PC-3 (cell line): ENCODE measurements around the gene SRGAP2C. TPM values are rescaled to one million over a fixed set of nuclear protein-coding genes. Genes with fewer than 3 reads are reported as not detected.
"Not testable (repeated sequence)": the region's sequence is repeated elsewhere in the genome, so short reads cannot be mapped to it uniquely, and the experiment has no call there.

Experiments used
- ATAC-seq: fragments of 200-7000 bp; cut with Tn5 transposase; 2 replicates; pipeline ENCODE4 v1.9.1; 2020; ENCODE audit warnings: mild to moderate bottlenecking, moderate library complexity
- BruUV-seq: library from RNA; stranded (reverse); fragments of 400-500 nt; replicated peaks from 2 replicates; lab custom pipeline; 2021; lab: Mats Ljungman, UMichigan
- CTCF ChIA-PET: fragments of 300-600 bp; sonication (Branson Sonifier 250); formaldehyde crosslinking; loops from one replicate; lab custom pipeline; 2022; ENCODE audit warnings: antibody characterized with exemption; lab: Charles Lee
- POLR2A ChIA-PET: fragments of 300-600 bp; sonication (Branson Sonifier 250); formaldehyde crosslinking; loops from one replicate; lab custom pipeline; 2022; ENCODE audit warnings: antibody characterized with exemption; ENCODE audit not compliant: unreplicated experiment; lab: Charles Lee
- DNase-seq: peaks from one replicate; pipeline ENCODE4 v3.0.0-alpha.2; 2015
- H2AFZ ChIP-seq: fragments of 300-600 bp; sonication (generic); 2 replicates; pipeline ENCODE4 v1.6.0; 2016; ENCODE audit warnings: antibody characterized with exemption, low read length
- H3F3A ChIP-seq: fragments of 300-600 bp; sonication (generic); one replicate; pipeline ENCODE4 v1.6.0; 2017; ENCODE audit warnings: antibody characterized with exemption, low read length, control low read depth, mild to moderate bottlenecking; ENCODE audit not compliant: unreplicated experiment
- H3K27ac ChIP-seq: fragments of 300-600 bp; sonication (generic); 2 replicates; pipeline ENCODE4 v1.5.1; 2016; ENCODE audit warnings: mild to moderate bottlenecking, low read length
- H3K27me3 ChIP-seq: fragments of 300-600 bp; sonication (generic); 2 replicates; pipeline ENCODE4 v1.6.1; 2016; ENCODE audit warnings: low read length, mixed read lengths
- H3K36me3 ChIP-seq: fragments of 300-600 bp; sonication (generic); 2 replicates; pipeline ENCODE4 v1.6.1; 2016; ENCODE audit warnings: low read depth, mixed run types, low read length, mixed read lengths
- H3K4me1 ChIP-seq: fragments of 300-600 bp; sonication (generic); 2 replicates; pipeline ENCODE4 v1.5.1; 2016; ENCODE audit warnings: low read length; ENCODE audit not compliant: insufficient read depth
- H3K4me2 ChIP-seq: fragments of 300-600 bp; sonication (generic); 2 replicates; pipeline ENCODE4 v1.6.0; 2016; ENCODE audit warnings: low read length
- H3K4me3 ChIP-seq: fragments of 300-600 bp; sonication (generic); 2 replicates; pipeline ENCODE4 v1.5.1; 2016; ENCODE audit warnings: mild to moderate bottlenecking, low read length, mixed read lengths
- H3K79me2 ChIP-seq: fragments of 300-600 bp; sonication (generic); 2 replicates; pipeline ENCODE4 v1.6.1; 2017; ENCODE audit warnings: low read length, mixed read lengths
- H3K9ac ChIP-seq: fragments of 300-600 bp; sonication (generic); 2 replicates; pipeline ENCODE4 v1.6.0; 2016; ENCODE audit warnings: mild to moderate bottlenecking, low read length
- H3K9me2 ChIP-seq: fragments of 300-600 bp; sonication (generic); replicated peaks from 2 replicates; pipeline ENCODE4 v1.6.1; 2016; ENCODE audit warnings: mixed run types, low read length, mixed read lengths
- H3K9me3 ChIP-seq: fragments of 300-600 bp; sonication (generic); 2 replicates; pipeline ENCODE4 v1.6.1; 2016; ENCODE audit warnings: low read length, mixed read lengths
- H4K20me1 ChIP-seq: fragments of 300-600 bp; sonication (generic); 2 replicates; pipeline ENCODE4 v1.6.1; 2016; ENCODE audit warnings: low read length, mixed read lengths
- CTCF ChIP-seq: fragments of 300-600 bp; sonication (generic); conservative IDR thresholded peaks from 2 replicates; pipeline ENCODE4 v1.5.1; 2017; ENCODE audit warnings: antibody characterized with exemption, low read depth, mild to moderate bottlenecking, low read length
- EZH2 ChIP-seq: fragments of 300-600 bp; sonication (generic); IDR thresholded peaks from one replicate; pipeline ENCODE4 v1.6.1; 2017; ENCODE audit warnings: antibody characterized with exemption, mild to moderate bottlenecking, low read length; ENCODE audit not compliant: unreplicated experiment
- EZH2phosphoT487 ChIP-seq: fragments of 300-600 bp; sonication (generic); IDR thresholded peaks from 2 replicates; pipeline ENCODE4 v1.6.1; 2018; ENCODE audit warnings: mild to moderate bottlenecking, antibody characterized with exemption, low read length, borderline replicate concordance
- intact Hi-C: fragments of 100-400 bp; cut with micrococcal nuclease; formaldehyde crosslinking; loops from 2 replicates; pipeline ENCODE4 v1.9.0; 2023
- total RNA-seq: library from RNA; depleted of rRNA; stranded (reverse); fragments of >200 nt; gene quantifications from 2 replicates; pipeline ENCODE4 v1.2.3, GENCODE V29; 2014; rRNA removed

The SRGAP2C gene
- total RNA-seq, 1 experiment from 2014 or later, result 7.6 TPM

GRCh38 chr1:121433517-121433916 is 248.7 kb downstream of the SRGAP2C start:
- H3K36me3 ChIP-seq, POLR2A ChIA-PET, intact Hi-C loops: not testable (repeated sequence)

GRCh38 chr1:121438862-121439261 is 254.1 kb downstream of the SRGAP2C start:
- ATAC-seq, H4K20me1 ChIP-seq, H3F3A ChIP-seq, H3K4me3 ChIP-seq, POLR2A ChIA-PET, CTCF ChIA-PET, H3K9me3 ChIP-seq, H3K9ac ChIP-seq, H3K27ac ChIP-seq, H3K27me3 ChIP-seq, intact Hi-C loops, BruUV-seq, H2AFZ ChIP-seq, H3K4me2 ChIP-seq, H3K9me2 ChIP-seq, H3K79me2 ChIP-seq, DNase-seq, H3K36me3 ChIP-seq: not testable (repeated sequence)
- peaks cover 15% of the 10 kb centered on the region for H3K4me1 ChIP-seq

More at GRCh38 chr1:121433517-121433916, 248.7 kb downstream of the SRGAP2C start:
- H3K27ac ChIP-seq, H3K9ac ChIP-seq, H3K9me2 ChIP-seq, H4K20me1 ChIP-seq, ATAC-seq, DNase-seq, H3K9me3 ChIP-seq, H3K27me3 ChIP-seq, H2AFZ ChIP-seq, H3K4me2 ChIP-seq, H3F3A ChIP-seq, H3K79me2 ChIP-seq, CTCF ChIA-PET, BruUV-seq, H3K4me3 ChIP-seq, H3K4me1 ChIP-seq: not testable (repeated sequence)

DNA sequence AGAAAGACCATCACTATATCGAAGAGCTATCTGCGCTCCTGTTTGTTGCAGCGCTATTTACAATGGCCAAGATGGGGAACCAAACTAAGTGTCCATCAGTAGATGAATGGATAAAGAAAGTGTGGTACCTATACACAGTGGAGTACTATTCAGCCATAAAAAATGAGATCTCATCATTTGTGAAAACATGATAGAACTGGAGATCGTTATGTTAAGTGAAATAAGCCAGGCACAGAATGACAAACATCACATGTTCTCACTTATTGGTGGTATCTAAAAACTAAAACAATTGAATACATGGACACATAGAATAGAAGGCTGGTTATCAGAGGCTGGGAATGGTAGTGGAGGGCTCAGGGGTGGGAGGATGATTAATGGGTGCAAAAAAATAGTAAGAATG is 256.2 kb downstream of the SRGAP2C start:
- no peaks in the 10 kb centered on the region for H3K9me3 ChIP-seq
- no peak overlapping the region for H3K27ac ChIP-seq
- H3K36me3 ChIP-seq, result no peaks in the 10 kb centered on the region
- BruUV-seq, result no TSS peak
- ATAC-seq (no peak), DNase-seq (no peak)
- no peak overlapping the region for H2AFZ ChIP-seq
- H3K9me2 ChIP-seq, result no peaks in the 10 kb centered on the region
- intact Hi-C loops, result no loop called here
- H3K9ac ChIP-seq, result no peak overlapping the region
- POLR2A ChIA-PET, result no interaction called here
- TF ChIP-seq CTCF (no peak), EZH2 (no peak), EZH2phosphoT487 (no peak)
- CTCF ChIA-PET, result no interaction called here
- no peaks in the 10 kb centered on the region for H4K20me1 ChIP-seq
- no peaks in the 10 kb centered on the region for H3K27me3 ChIP-seq
- no peak overlapping the region for H3K4me2 ChIP-seq
- H3K4me3 ChIP-seq, result no peak overlapping the region
- no peaks in the 10 kb centered on the region for H3K79me2 ChIP-seq
- peaks cover 25% of the 10 kb centered on the region for H3K4me1 ChIP-seq
- H3F3A ChIP-seq, result no peaks in the 10 kb centered on the region

Other genes starting within 250 kb of the SRGAP2C start
- gene FAM72B, start 635 bp upstream of the SRGAP2C start, total RNA-seq, result 11.1 and 11.6 TPM in 2 replicates